ENCODE measurements around the gene SESN3. TPM values are rescaled to one million over a fixed set of nuclear protein-coding genes. Genes with fewer than 3 reads are reported as not detected.
A peak's percentile ranks its signal among the peaks of the same experiment; 100 is the strongest.

SESN3 gene
- total RNA-seq, 6 experiments from 2014 or later: 2.8 to 8.8 (median 5.5) TPM

- Histone ChIP-seq H3K4me1 (no peaks in the 10 kb centered on the region), H3K27ac (peak overlapping the region in 1 of 3 donors; percentile 20), H3K36me3 (no peaks in the 10 kb centered on the region), H3K9me3 (no peaks in the 10 kb centered on the region), H3K27me3 (no peaks in the 10 kb centered on the region), H3K4me3 (no peak overlapping the region)
- intact Hi-C loops (cut with DNase I): no loop called here
- ATAC-seq: peak in 1 of 4 donors; percentile 14
- DNase-seq: no peak
- TF ChIP-seq CTCF (IDR thresholded peaks at IDR 0.05): no peak
- no peak for TF ChIP-seq POLR2A (IDR thresholded peaks at IDR 0.05)
- WGBS (ENCODE audit: insufficient coverage, low coverage, low lambda C conversion rate, missing lambda C conversion rate): 39% methylated on average over 8 of the region's 8 CpGs
These were observed 11.3 kb upstream of the SESN3 start for GRCh38 chr11:95242091-95242844.

GRCh38 chr11:95241681-95242081, 10.7 kb upstream of the SESN3 start:
- H3K4me1 ChIP-seq: no peaks in the 10 kb centered on the region
- H3K9me3 ChIP-seq: no peaks in the 10 kb centered on the region
- no peak for TF ChIP-seq CTCF (IDR thresholded peaks at IDR 0.05)
- TF ChIP-seq POLR2A (IDR thresholded peaks at IDR 0.05): no peak
- ATAC-seq (peak; percentile 27 to 59 (median 41)), DNase-seq (no peak)
- intact Hi-C loops (cut with DNase I): no loop called here
- 58% methylated on average over 5 of the region's 5 CpGs for WGBS (ENCODE audit: insufficient coverage, low coverage, low lambda C conversion rate, missing lambda C conversion rate)
- H3K4me3 ChIP-seq: no peak overlapping the region
- no peaks in the 10 kb centered on the region for H3K27me3 ChIP-seq
- no peaks in the 10 kb centered on the region for H3K36me3 ChIP-seq
- peak overlapping the region in 1 of 3 donors; percentile 20 for H3K27ac ChIP-seq

GRCh38 chr11:95239871-95240649, 9.1 kb upstream of the SESN3 start:
- Histone ChIP-seq H3K36me3 (no peaks in the 10 kb centered on the region), H3K27ac (no peak overlapping the region), H3K4me1 (no peaks in the 10 kb centered on the region), H3K27me3 (no peaks in the 10 kb centered on the region), H3K9me3 (no peaks in the 10 kb centered on the region), H3K4me3 (no peak overlapping the region)
- intact Hi-C loops (cut with DNase I): no loop called here
- DNase-seq (no peak), ATAC-seq (no peak)
- 77% methylated on average over 4 of the region's 5 CpGs for WGBS (ENCODE audit: insufficient coverage, low coverage, low lambda C conversion rate, missing lambda C conversion rate)
- no peak for TF ChIP-seq POLR2A (IDR thresholded peaks at IDR 0.05)
- TF ChIP-seq CTCF (IDR thresholded peaks at IDR 0.05): no peak

GRCh38 chr11:95232666-95233065, 1.7 kb upstream of the SESN3 start:
- DNase-seq (no peak), ATAC-seq (no peak)
- Histone ChIP-seq H3K9me3 (no peaks in the 10 kb centered on the region), H3K36me3 (no peaks in the 10 kb centered on the region), H3K27ac (peak overlapping the region; percentile 83 to 89 (median 86)), H3K4me1 (peaks cover 0 to 11% (median 0%) of the 10 kb centered on the region in 4 donors), H3K27me3 (no peaks in the 10 kb centered on the region), H3K4me3 (peak overlapping the region; percentile 47 to 84 (median 52))
- TF ChIP-seq CTCF (IDR thresholded peaks at IDR 0.05) (no peak), POLR2A (IDR thresholded peaks at IDR 0.05) (no peak)
- intact Hi-C loops (cut with DNase I): no loop called here
- 53% methylated on average over 3 of the region's 3 CpGs for WGBS (ENCODE audit: insufficient coverage, low coverage, low lambda C conversion rate, missing lambda C conversion rate)

Data from right lobe of liver (tissue), 6 donors.